Measurements from ENCODE around the gene SH3PXD2B.
"Not testable (repeated sequence)": the region's sequence is repeated elsewhere in the genome, so short reads cannot be mapped to it uniquely, and the experiment has no call there.

DNA sequence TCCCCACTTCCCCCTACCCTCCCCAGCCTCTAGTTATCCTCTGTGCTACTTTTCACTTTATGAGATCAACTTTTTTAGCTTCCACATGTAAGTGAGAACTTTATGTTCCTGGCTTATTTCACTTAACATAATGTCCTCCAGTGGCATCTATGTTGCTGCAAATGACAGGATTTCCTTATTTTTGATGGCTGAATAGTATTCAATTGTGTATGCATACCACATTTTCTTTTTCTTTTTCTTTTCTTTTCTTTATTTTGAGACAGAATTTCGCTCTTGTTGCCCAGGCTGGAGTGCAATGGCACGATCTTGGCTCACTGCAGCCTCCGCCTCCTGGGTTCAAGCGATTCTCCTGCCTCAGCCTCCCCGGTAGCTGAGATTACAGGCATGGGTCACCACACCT lies 44.8 kb downstream of the SH3PXD2B start:
- TF ChIP-seq CTCF (IDR thresholded peaks at IDR 0.05; ENCODE audit: low read length); EZH2 (IDR thresholded peaks at IDR 0.05; ENCODE audit: borderline replicate concordance, low read length): not testable (repeated sequence)

All from OCI-LY1 (cell line).